Measurements from ENCODE around the gene MACROD2. TPM values are rescaled to one million over a fixed set of nuclear protein-coding genes. Genes with fewer than 3 reads are reported as not detected.

The MACROD2 gene
- total and polyA plus RNA-seq, 4 donors, result 0.66 to 10.5 (median 3.3) TPM

DNA sequence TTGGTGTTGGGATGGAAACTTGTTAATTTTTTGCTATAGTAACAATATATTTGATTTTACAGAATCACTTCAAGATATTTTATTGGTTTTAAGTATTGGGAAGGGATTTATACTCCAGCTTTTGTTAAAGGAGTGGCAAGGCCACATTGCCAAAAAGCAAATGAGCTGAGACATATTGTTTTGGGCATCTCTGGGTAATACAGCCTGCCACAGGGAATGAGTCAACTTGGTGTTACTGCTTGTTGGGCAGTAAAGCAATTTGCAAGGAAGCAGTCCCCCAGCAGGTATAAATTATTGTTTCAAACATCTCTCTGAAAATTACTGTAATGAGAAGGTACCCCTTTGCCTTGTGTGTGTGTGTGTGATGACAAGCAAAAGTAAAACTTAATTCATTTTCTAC lies 1210.4 kb downstream of the MACROD2 start:
- TF ChIP-seq GABPA (IDR thresholded peaks at IDR 0.05 in 1 of 2, conservative IDR thresholded peaks at IDR 0.05 in 1 of 2), result no peak
- no peak for TF ChIP-seq JUND (IDR thresholded peaks at IDR 0.05)
- no peak for TF ChIP-seq RAD21 (IDR thresholded peaks at IDR 0.05)
- no peak for TF ChIP-seq FOXA2 (IDR thresholded peaks at IDR 0.05)
- no peak for TF ChIP-seq FOXA1 (IDR thresholded peaks at IDR 0.05)
- no peak for TF ChIP-seq EGR1 (IDR thresholded peaks at IDR 0.05; ENCODE audit: low read depth in 2 of 2)
- TF ChIP-seq, protein P1, sequence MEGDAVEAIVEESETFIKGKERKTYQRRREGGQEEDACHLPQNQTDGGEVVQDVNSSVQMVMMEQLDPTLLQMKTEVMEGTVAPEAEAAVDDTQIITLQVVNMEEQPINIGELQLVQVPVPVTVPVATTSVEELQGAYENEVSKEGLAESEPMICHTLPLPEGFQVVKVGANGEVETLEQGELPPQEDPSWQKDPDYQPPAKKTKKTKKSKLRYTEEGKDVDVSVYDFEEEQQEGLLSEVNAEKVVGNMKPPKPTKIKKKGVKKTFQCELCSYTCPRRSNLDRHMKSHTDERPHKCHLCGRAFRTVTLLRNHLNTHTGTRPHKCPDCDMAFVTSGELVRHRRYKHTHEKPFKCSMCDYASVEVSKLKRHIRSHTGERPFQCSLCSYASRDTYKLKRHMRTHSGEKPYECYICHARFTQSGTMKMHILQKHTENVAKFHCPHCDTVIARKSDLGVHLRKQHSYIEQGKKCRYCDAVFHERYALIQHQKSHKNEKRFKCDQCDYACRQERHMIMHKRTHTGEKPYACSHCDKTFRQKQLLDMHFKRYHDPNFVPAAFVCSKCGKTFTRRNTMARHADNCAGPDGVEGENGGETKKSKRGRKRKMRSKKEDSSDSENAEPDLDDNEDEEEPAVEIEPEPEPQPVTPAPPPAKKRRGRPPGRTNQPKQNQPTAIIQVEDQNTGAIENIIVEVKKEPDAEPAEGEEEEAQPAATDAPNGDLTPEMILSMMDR (IDR thresholded peaks at IDR 0.05; ENCODE audit: low read depth, low read length, missing input control), result no peak
- no peak for TF ChIP-seq YY1 (IDR thresholded peaks at IDR 0.05)
- TF ChIP-seq, protein P2, sequence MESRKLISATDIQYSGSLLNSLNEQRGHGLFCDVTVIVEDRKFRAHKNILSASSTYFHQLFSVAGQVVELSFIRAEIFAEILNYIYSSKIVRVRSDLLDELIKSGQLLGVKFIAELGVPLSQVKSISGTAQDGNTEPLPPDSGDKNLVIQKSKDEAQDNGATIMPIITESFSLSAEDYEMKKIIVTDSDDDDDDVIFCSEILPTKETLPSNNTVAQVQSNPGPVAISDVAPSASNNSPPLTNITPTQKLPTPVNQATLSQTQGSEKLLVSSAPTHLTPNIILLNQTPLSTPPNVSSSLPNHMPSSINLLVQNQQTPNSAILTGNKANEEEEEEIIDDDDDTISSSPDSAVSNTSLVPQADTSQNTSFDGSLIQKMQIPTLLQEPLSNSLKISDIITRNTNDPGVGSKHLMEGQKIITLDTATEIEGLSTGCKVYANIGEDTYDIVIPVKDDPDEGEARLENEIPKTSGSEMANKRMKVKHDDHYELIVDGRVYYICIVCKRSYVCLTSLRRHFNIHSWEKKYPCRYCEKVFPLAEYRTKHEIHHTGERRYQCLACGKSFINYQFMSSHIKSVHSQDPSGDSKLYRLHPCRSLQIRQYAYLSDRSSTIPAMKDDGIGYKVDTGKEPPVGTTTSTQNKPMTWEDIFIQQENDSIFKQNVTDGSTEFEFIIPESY (IDR thresholded peaks at IDR 0.05), result no peak
- TF ChIP-seq, protein P3, sequence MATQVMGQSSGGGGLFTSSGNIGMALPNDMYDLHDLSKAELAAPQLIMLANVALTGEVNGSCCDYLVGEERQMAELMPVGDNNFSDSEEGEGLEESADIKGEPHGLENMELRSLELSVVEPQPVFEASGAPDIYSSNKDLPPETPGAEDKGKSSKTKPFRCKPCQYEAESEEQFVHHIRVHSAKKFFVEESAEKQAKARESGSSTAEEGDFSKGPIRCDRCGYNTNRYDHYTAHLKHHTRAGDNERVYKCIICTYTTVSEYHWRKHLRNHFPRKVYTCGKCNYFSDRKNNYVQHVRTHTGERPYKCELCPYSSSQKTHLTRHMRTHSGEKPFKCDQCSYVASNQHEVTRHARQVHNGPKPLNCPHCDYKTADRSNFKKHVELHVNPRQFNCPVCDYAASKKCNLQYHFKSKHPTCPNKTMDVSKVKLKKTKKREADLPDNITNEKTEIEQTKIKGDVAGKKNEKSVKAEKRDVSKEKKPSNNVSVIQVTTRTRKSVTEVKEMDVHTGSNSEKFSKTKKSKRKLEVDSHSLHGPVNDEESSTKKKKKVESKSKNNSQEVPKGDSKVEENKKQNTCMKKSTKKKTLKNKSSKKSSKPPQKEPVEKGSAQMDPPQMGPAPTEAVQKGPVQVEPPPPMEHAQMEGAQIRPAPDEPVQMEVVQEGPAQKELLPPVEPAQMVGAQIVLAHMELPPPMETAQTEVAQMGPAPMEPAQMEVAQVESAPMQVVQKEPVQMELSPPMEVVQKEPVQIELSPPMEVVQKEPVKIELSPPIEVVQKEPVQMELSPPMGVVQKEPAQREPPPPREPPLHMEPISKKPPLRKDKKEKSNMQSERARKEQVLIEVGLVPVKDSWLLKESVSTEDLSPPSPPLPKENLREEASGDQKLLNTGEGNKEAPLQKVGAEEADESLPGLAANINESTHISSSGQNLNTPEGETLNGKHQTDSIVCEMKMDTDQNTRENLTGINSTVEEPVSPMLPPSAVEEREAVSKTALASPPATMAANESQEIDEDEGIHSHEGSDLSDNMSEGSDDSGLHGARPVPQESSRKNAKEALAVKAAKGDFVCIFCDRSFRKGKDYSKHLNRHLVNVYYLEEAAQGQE (IDR thresholded peaks at IDR 0.05), result no peak
- TF ChIP-seq NR2F2 (IDR thresholded peaks at IDR 0.05), result no peak
- TF ChIP-seq HNF4A (conservative IDR thresholded peaks at IDR 0.05), result no peak
- no peak for TF ChIP-seq TAF1 (conservative IDR thresholded peaks at IDR 0.05)
- TF ChIP-seq, protein P4, sequence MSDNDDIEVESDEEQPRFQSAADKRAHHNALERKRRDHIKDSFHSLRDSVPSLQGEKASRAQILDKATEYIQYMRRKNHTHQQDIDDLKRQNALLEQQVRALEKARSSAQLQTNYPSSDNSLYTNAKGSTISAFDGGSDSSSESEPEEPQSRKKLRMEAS (IDR thresholded peaks at IDR 0.05), result no peak
- no peak for TF ChIP-seq SP1 (IDR thresholded peaks at IDR 0.05)
- TF ChIP-seq, protein P5, sequence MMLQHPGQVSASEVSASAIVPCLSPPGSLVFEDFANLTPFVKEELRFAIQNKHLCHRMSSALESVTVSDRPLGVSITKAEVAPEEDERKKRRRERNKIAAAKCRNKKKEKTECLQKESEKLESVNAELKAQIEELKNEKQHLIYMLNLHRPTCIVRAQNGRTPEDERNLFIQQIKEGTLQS (IDR thresholded peaks at IDR 0.05), result no peak
- TF ChIP-seq HNF4G (IDR thresholded peaks at IDR 0.05), result no peak
- TF ChIP-seq RXRA (IDR thresholded peaks at IDR 0.05), result no peak
- DNase-seq (ENCODE audit: low spot score), result no peak
- no peaks in the 10 kb centered on the region for H3K27me3 ChIP-seq (ENCODE audit: control insufficient read depth in 4 of 4, insufficient read depth in 4 of 4, low read length in 3 of 4)
- H3K9me3 ChIP-seq (ENCODE audit: control insufficient read depth in 4 of 4, low read length in 3 of 4), result no peaks in the 10 kb centered on the region
- no peak overlapping the region for H3K27ac ChIP-seq (ENCODE audit: low read depth in 1 of 2, low read length in 2 of 2)
- no peak overlapping the region for H3K9ac ChIP-seq (ENCODE audit: low read depth in 1 of 2, low read length in 2 of 2)
- no peak overlapping the region for H3K4me3 ChIP-seq (ENCODE audit: low read depth in 1 of 3, low read length in 3 of 3)
- H3K36me3 ChIP-seq (ENCODE audit: control insufficient read depth in 4 of 4, insufficient read depth in 3 of 4, low read depth in 1 of 4, low read length in 3 of 4), result no peaks in the 10 kb centered on the region
- no peaks in the 10 kb centered on the region for H3K4me1 ChIP-seq (ENCODE audit: control insufficient read depth in 4 of 4, insufficient read depth in 4 of 4, low read length in 3 of 4)

Measured in liver (tissue), 9 donors.